ENCODE data around the gene EP400. TPM values are rescaled to one million over a fixed set of nuclear protein-coding genes. Genes with fewer than 3 reads are reported as not detected.
"Not testable (repeated sequence)": the region's sequence is repeated elsewhere in the genome, so short reads cannot be mapped to it uniquely, and the experiment has no call there.

Gene EP400
- total and polyA plus RNA-seq, 2 of the 8 experiments (the other 6 are each of a cell fraction or from before 2014, with no cell fraction given) = 13.1 to 69.7 TPM

GRCh38 chr12:132047630-132048029, 97.9 kb downstream of the EP400 start:
- 42% methylated on average over 11 of the region's 11 CpGs; no CpG with 5 or more reads in 1 of the 2 experiments for WGBS, 2 experiments (ENCODE audit: extremely low coverage in 1 of 2, insufficient coverage in 1 of 2, insufficient read length in 1 of 2, insufficient replicate concordance in 2 of 2, low coverage in 1 of 2, low lambda C conversion rate in 2 of 2, missing lambda C conversion rate in 1 of 2)
- not testable (repeated sequence) for FAIRE-seq

More at GRCh38 chr12:132047630-132048029, 97.9 kb downstream of the EP400 start:
- H2AK5ac ChIP-seq (ENCODE audit: low read depth, low read length); H3K23me2 ChIP-seq (ENCODE audit: low read depth, low read length); H3K4me1 ChIP-seq (replicated peaks in 1 of 4; ENCODE audit: control insufficient read depth in 3 of 4, insufficient read depth in 4 of 4, low read length in 3 of 4); H3K4ac ChIP-seq (replicated peaks; ENCODE audit: insufficient read length, low read depth, low read length); H4K91ac ChIP-seq (replicated peaks; ENCODE audit: insufficient read length, low read length); H3K27me3 ChIP-seq (replicated peaks in 1 of 4; ENCODE audit: control insufficient read depth in 3 of 4, extremely low read depth in 1 of 4, insufficient read depth in 3 of 4, low read length in 3 of 4); H3K79me2 ChIP-seq (ENCODE audit: control insufficient read depth in 1 of 2, insufficient read depth in 2 of 2, low read length in 2 of 2); H3K9me3 ChIP-seq (ENCODE audit: insufficient read depth in 2 of 2, low read depth in 1 of 2, low read length in 1 of 2); H2BK12ac ChIP-seq (ENCODE audit: low read depth, low read length); H3K18ac ChIP-seq (ENCODE audit: extremely low read depth, low read length); H2BK20ac ChIP-seq (ENCODE audit: low read length); H3K79me1 ChIP-seq (ENCODE audit: low read depth, low read length); DNase-seq (ENCODE audit: low read depth in 1 of 2, low spot score in 2 of 2); H3K23ac ChIP-seq (ENCODE audit: insufficient read length); H4K8ac ChIP-seq (ENCODE audit: extremely low read depth, insufficient read depth, low read length); H4K20me1 ChIP-seq (replicated peaks in 1 of 2; ENCODE audit: control insufficient read depth in 1 of 2, insufficient read depth in 2 of 2, low read length in 2 of 2); H2AFZ ChIP-seq (ENCODE audit: low read length); H3K14ac ChIP-seq (ENCODE audit: insufficient read length); H2BK5ac ChIP-seq (ENCODE audit: low read depth, low read length); H3K56ac ChIP-seq (replicated peaks; ENCODE audit: insufficient read length, low read depth, low read length); H3K27ac ChIP-seq (ENCODE audit: low read depth, low read length); H3K4me3 ChIP-seq (ENCODE audit: extremely low read depth in 1 of 4, insufficient read depth in 2 of 4, low read depth in 3 of 4, low read length in 4 of 4); H2BK120ac ChIP-seq (replicated peaks; ENCODE audit: low read depth, low read length); H4K5ac ChIP-seq (ENCODE audit: insufficient read length, low read depth, low read length); H2BK15ac ChIP-seq (ENCODE audit: low read length); H3K9ac ChIP-seq (replicated peaks in 1 of 4; ENCODE audit: extremely low read depth in 1 of 4, low read depth in 3 of 4, low read length in 3 of 4): not testable (repeated sequence)
- POLR2A ChIA-PET (ENCODE audit: partially characterized antibody) = interaction anchor here (1.0 to 1.5 kb wide), 2 partner anchors 103 to 118 kb away, joined by 3 to 4 read pairs; partner anchors contain the start of gene PUS1
- peaks cover 24 to 65% (median 50%) of the 10 kb centered on the region in 4 experiments for H3K36me3 ChIP-seq (ENCODE audit: control insufficient read depth in 2 of 4, insufficient read depth in 4 of 4, low read length in 3 of 4)
- peak overlapping the region in 1 of 2 experiments; percentile 42; a peak in 2 of 4 replicates for H3K4me2 ChIP-seq (ENCODE audit: insufficient read depth in 1 of 2, low read depth in 2 of 2, low read length in 2 of 2)
- CTCF ChIA-PET (ENCODE audit: partially characterized antibody) = interaction anchor here (1.7 kb wide), 1 partner anchor 12 kb away, joined by 3 read pairs; no protein-coding TSS in a partner anchor

Data from H1 (cell line).